ENCODE measurements around the gene NCOA7.

DNA sequence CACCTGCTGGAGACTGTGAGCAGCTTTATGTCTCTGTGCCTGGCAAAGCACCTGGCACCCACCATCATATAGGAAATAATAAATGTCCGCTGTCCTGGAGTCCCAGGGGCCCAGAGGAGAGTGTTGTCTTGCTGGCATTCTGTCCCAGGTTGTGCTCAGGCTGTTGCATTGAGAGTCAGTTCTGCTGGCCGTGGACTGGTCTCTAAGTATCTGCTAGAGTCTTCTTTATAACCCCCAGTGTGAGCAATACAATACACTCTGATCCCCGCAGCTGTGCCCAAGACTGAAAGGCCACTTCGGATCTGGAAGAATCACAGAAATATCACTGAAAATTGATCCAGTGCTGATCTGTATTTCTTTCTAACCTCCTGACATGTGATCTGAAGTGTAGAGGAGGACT is 127.5 kb downstream of the NCOA7 start:
- TF ChIP-seq POLR2AphosphoS5 (IDR thresholded peaks at IDR 0.05) (no peak), POLR2A (IDR thresholded peaks at IDR 0.05) (no peak), EP300 (IDR thresholded peaks at IDR 0.05) (no peak)
- TF ChIP-seq, protein P1, sequence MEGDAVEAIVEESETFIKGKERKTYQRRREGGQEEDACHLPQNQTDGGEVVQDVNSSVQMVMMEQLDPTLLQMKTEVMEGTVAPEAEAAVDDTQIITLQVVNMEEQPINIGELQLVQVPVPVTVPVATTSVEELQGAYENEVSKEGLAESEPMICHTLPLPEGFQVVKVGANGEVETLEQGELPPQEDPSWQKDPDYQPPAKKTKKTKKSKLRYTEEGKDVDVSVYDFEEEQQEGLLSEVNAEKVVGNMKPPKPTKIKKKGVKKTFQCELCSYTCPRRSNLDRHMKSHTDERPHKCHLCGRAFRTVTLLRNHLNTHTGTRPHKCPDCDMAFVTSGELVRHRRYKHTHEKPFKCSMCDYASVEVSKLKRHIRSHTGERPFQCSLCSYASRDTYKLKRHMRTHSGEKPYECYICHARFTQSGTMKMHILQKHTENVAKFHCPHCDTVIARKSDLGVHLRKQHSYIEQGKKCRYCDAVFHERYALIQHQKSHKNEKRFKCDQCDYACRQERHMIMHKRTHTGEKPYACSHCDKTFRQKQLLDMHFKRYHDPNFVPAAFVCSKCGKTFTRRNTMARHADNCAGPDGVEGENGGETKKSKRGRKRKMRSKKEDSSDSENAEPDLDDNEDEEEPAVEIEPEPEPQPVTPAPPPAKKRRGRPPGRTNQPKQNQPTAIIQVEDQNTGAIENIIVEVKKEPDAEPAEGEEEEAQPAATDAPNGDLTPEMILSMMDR (IDR thresholded peaks at IDR 0.05) = no peak

Measured in suprapubic skin (tissue), 4 donors.